Neutrophil (primary cell): ENCODE data around the gene EEF2K.

Experiments used
- H3K27ac ChIP-seq: fragments of 200-600 bp; sonication (generic); 2 replicates; pipeline ENCODE4 v1.5.1; 2016; ENCODE audit warnings: mild to moderate bottlenecking, moderate library complexity
- H3K27me3 ChIP-seq: fragments of 200-600 bp; sonication (generic); 2 replicates; pipeline ENCODE4 v1.6.0; 2016; ENCODE audit warnings: mild to moderate bottlenecking
- H3K36me3 ChIP-seq: fragments of 200-600 bp; sonication (generic); 2 replicates; pipeline ENCODE4 v1.5.1; 2017
- H3K4me1 ChIP-seq, 2 experiments: fragments of 200-600 bp in 1 of 2; sonication (generic) in 1 of 2; 1 replicate in 1 of 2; 2 replicates in 1 of 2; pipeline versions ENCODE4 v1.5.1 to v1.6.1; 2013 to 2016; ENCODE audit warnings: low read depth in 1 of 2, low read length in 1 of 2, mild to moderate bottlenecking in 1 of 2, moderate library complexity in 1 of 2; ENCODE audit not compliant: control insufficient read depth in 1 of 2, insufficient read depth in 1 of 2
- H3K4me3 ChIP-seq, 2 experiments: fragments of 200-600 bp in 1 of 2; sonication (generic) in 1 of 2; 1 replicate in 1 of 2; 2 replicates in 1 of 2; pipeline ENCODE4 v1.5.1; 2013 to 2016; ENCODE audit warnings: low read depth in 1 of 2, low read length in 1 of 2, mild to moderate bottlenecking in 1 of 2, moderate library complexity in 1 of 2
- H3K9me3 ChIP-seq: fragments of 200-600 bp; sonication (generic); 2 replicates; pipeline ENCODE4 v1.5.1; 2016
- TF ChIP-seq, protein P1 (sequence below): fragments of 200-600 bp; sonication (generic); IDR thresholded peaks from 2 replicates; pipeline ENCODE4 v1.5.1; 2016; ENCODE audit warnings: antibody characterized with exemption

EEF2K gene

DNA sequence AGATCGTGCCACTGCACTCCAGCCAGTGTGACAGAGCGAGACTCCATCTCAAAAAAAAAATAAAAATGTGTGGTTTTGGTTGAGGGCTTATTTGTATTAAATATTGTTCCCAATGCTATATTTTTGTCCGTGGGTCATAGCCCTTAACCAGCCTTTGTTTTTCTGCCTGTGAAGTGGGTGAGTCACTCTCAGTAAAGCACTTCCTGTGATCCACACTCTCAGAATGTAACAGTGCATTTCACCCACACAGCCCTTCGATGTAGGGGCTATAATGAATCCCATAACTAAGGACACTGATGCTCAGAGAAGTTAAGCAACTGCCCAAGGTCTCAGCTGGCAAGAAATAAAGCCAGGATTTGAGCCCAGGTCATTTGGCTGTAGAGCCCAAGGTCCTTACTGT, 56.4 kb downstream of the EEF2K start:
- TF ChIP-seq, protein P1, sequence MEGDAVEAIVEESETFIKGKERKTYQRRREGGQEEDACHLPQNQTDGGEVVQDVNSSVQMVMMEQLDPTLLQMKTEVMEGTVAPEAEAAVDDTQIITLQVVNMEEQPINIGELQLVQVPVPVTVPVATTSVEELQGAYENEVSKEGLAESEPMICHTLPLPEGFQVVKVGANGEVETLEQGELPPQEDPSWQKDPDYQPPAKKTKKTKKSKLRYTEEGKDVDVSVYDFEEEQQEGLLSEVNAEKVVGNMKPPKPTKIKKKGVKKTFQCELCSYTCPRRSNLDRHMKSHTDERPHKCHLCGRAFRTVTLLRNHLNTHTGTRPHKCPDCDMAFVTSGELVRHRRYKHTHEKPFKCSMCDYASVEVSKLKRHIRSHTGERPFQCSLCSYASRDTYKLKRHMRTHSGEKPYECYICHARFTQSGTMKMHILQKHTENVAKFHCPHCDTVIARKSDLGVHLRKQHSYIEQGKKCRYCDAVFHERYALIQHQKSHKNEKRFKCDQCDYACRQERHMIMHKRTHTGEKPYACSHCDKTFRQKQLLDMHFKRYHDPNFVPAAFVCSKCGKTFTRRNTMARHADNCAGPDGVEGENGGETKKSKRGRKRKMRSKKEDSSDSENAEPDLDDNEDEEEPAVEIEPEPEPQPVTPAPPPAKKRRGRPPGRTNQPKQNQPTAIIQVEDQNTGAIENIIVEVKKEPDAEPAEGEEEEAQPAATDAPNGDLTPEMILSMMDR, result no peak
- H3K9me3 ChIP-seq, result no peaks in the 10 kb centered on the region
- H3K36me3 ChIP-seq, result peaks cover 65% of the 10 kb centered on the region
- H3K27me3 ChIP-seq, result no peaks in the 10 kb centered on the region
- H3K27ac ChIP-seq, result no peak overlapping the region
- H3K4me1 ChIP-seq, result no peaks in the 10 kb centered on the region
- H3K4me3 ChIP-seq, result no peak overlapping the region

DNA sequence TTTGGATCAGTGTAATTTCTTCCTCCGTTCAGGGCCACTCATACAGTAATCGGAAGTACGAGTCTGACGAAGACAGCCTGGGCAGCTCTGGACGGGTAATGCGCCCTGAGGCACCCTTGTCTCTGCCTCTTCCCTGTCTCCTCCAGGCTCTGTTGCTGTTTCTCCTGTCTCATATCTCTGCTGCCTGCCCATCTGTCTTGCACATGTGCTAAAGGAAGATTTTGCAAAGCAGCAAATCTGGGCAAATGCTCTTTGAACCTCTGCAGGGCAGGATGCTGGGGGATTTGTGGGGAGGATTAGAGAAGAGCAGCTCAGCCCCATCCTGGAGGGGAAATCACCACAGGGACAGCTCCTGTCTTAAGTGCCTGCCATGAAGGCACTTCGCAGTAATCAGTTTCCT, 58.7 kb downstream of the EEF2K start:
- Histone ChIP-seq H3K27me3 (no peaks in the 10 kb centered on the region), H3K36me3 (peaks cover 64% of the 10 kb centered on the region), H3K4me3 (no peak overlapping the region), H3K4me1 (no peaks in the 10 kb centered on the region), H3K9me3 (no peaks in the 10 kb centered on the region), H3K27ac (no peak overlapping the region)
- TF ChIP-seq, protein P1, result no peak

DNA sequence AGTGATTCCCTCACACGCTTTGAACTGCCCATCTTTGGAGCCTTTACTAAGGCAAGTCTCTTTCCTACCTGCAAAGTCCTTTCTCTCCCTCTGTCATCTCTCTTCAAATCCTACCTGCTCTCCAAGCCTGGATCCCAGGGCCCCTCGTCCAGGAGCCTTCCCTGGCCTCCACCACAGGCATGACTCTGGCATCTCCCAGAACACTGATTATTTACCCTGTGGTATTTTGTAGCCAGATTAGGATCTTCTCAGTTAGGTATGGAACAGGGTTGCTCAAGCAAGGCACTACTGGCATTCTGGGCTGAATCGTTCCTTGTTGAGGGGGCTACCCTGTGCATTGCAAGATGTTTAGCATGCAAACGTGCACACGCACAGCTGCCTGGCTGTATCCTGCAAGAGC, 59.3 kb downstream of the EEF2K start:
- TF ChIP-seq, protein P1, result no peak
- H3K27ac ChIP-seq, result no peak overlapping the region
- H3K9me3 ChIP-seq, result no peaks in the 10 kb centered on the region
- peaks cover 58% of the 10 kb centered on the region for H3K36me3 ChIP-seq
- H3K4me3 ChIP-seq, result no peak overlapping the region
- no peaks in the 10 kb centered on the region for H3K4me1 ChIP-seq
- H3K27me3 ChIP-seq, result no peaks in the 10 kb centered on the region

DNA sequence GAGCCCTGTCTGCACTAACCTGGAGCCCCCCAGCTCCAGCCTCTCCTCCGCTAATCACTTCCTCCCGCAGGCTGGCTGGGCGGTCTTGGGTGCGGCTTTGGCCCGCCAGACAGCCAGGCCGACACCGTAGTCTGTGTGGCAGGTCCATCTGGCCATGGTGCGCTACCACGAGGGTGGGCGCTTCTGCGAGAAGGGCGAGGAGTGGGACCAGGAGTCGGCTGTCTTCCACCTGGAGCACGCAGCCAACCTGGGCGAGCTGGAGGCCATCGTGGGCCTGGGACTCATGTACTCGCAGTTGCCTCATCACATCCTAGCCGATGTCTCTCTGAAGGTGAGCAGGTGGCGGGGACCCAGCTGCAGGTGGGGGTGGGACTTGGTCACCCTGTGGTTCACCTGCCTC, 60.5 kb downstream of the EEF2K start:
- Histone ChIP-seq H3K4me1 (no peaks in the 10 kb centered on the region), H3K27ac (no peak overlapping the region), H3K4me3 (no peak overlapping the region), H3K36me3 (peaks cover 50% of the 10 kb centered on the region), H3K27me3 (no peaks in the 10 kb centered on the region), H3K9me3 (no peaks in the 10 kb centered on the region)
- TF ChIP-seq, protein P1, result no peak

DNA sequence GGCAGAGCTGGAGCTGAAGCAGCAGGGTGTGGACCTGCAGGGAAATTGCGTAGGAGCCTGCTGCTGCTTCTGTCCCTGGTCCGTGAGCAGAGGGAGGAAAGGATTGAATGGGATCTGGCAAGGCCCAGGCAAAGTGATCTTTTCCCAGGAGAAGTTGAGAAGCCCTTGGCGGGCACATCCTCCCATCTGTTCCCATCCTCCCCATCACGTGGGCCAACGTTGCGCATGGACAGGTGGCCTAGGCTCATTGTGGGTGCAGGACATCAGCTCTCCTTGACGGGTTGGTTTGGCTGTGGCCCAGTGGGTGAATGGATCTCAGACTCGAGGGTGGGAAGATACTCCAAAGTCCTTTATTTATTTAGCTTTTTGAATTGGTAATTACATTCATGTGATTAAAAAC, 61.7 kb downstream of the EEF2K start:
- Histone ChIP-seq H3K27ac (no peak overlapping the region), H3K36me3 (peaks cover 42% of the 10 kb centered on the region)

More for the DNA sequence above, 61.7 kb downstream of the EEF2K start:
- Histone ChIP-seq H3K9me3 (no peaks in the 10 kb centered on the region), H3K4me1 (no peaks in the 10 kb centered on the region), H3K4me3 (no peak overlapping the region), H3K27me3 (no peaks in the 10 kb centered on the region)
- TF ChIP-seq, protein P1, result no peak
